ENCODE results near the gene PPP3CB. TPM values are rescaled to one million over a fixed set of nuclear protein-coding genes. Genes with fewer than 3 reads are reported as not detected.

PPP3CB gene
- total and polyA plus RNA-seq, 11 donors = 29.0 to 77.1 (median 62.3) TPM

- TF ChIP-seq, protein P1, sequence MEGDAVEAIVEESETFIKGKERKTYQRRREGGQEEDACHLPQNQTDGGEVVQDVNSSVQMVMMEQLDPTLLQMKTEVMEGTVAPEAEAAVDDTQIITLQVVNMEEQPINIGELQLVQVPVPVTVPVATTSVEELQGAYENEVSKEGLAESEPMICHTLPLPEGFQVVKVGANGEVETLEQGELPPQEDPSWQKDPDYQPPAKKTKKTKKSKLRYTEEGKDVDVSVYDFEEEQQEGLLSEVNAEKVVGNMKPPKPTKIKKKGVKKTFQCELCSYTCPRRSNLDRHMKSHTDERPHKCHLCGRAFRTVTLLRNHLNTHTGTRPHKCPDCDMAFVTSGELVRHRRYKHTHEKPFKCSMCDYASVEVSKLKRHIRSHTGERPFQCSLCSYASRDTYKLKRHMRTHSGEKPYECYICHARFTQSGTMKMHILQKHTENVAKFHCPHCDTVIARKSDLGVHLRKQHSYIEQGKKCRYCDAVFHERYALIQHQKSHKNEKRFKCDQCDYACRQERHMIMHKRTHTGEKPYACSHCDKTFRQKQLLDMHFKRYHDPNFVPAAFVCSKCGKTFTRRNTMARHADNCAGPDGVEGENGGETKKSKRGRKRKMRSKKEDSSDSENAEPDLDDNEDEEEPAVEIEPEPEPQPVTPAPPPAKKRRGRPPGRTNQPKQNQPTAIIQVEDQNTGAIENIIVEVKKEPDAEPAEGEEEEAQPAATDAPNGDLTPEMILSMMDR (IDR thresholded peaks at IDR 0.05) = no peak
- TF ChIP-seq POLR2A (IDR thresholded peaks at IDR 0.05) = no peak
- no peak overlapping the region for H3K4me3 ChIP-seq
- H3K9me3 ChIP-seq = no peaks in the 10 kb centered on the region
- no peak for DNase-seq
- no peaks in the 10 kb centered on the region for H3K27me3 ChIP-seq
- peaks cover 0 to 89% (median 54%) of the 10 kb centered on the region in 9 donors for H3K36me3 ChIP-seq
- 78 to 85% (median 83%) methylated on average over 6 of the region's 6 CpGs for WGBS, 4 donors
- H3K4me1 ChIP-seq = peaks cover 0 to 9% (median 0%) of the 10 kb centered on the region in 12 donors
- intact Hi-C loops (cut with DNase I) = no loop called here
- H3K27ac ChIP-seq = no peak overlapping the region
- ATAC-seq = no peak
Observed at GRCh38 chr10:73459683-73460314, 36.0 kb downstream of the PPP3CB start.

DNA sequence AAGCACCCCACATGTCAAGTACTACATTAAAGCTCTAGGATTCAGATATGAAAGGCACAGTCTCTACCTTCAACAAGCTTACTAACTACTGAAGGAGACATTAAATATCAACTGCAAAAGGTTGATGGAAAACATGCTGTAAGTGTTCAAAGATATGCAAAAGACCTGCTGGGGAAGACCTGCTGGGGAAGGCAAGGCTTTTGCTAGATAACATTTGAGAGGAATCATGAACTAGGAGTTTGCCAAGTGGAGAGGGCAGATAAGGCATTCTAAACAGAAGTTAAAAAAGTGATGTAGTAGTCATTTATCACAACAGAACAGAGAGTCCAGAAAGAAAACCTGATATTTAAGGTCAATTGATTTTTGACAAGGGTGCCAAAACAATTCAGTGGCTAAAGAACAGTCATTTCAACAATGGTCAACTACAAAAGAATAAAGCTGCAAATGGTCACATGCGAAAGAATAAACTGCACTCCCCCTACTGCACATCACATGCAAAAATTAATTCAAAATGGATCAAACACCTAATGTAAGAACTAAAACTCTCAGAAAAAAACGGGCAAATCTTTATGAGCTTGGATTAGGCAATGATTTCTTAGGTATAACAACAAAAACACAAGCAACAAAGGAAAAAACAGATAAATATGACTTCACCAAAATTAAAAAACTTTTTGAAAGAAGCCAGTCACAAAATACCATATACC is 39.5 kb downstream of the PPP3CB start:
- peaks cover 0 to 9% (median 0%) of the 10 kb centered on the region in 12 donors for H3K4me1 ChIP-seq
- H3K27me3 ChIP-seq = no peaks in the 10 kb centered on the region
- H3K4me3 ChIP-seq = no peak overlapping the region
- H3K36me3 ChIP-seq = peaks cover 0 to 88% (median 61%) of the 10 kb centered on the region in 9 donors
- H3K27ac ChIP-seq = no peak overlapping the region
- TF ChIP-seq, protein P1 (IDR thresholded peaks at IDR 0.05) = no peak
- peak in 2 of 4 donors; percentile 28 to 64 for ATAC-seq
- no peaks in the 10 kb centered on the region for H3K9me3 ChIP-seq
- intact Hi-C loops (cut with DNase I) = no loop called here
- no peak for DNase-seq
- 84 to 91% (median 87%) methylated on average over 2 of the region's 2 CpGs for WGBS, 4 donors

DNA sequence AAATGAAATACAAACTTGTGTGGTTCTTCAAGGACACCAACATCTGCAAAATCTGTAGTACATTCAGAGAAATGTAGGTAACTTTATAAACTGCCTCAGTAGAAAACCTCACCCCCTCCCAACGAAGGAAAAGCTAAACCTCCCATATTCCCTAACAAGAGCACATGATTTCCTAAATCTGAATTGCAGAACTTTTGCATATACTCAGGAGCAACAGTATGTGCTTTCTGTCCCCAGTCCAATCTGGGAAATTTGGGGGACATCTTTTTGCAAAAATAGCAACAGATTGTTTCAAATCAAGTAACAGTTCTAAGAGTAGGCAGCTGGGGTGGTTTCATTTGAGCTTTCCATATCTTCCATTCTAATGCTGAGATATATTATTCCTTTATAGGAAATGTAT is 46.7 kb downstream of the PPP3CB start:
- ATAC-seq = no peak
- intact Hi-C loops (cut with DNase I) = no loop called here
- H3K9me3 ChIP-seq = no peaks in the 10 kb centered on the region
- no peaks in the 10 kb centered on the region for H3K27me3 ChIP-seq
- H3K36me3 ChIP-seq = peaks cover 0 to 70% (median 49%) of the 10 kb centered on the region in 9 donors
- no peak for DNase-seq
- 68 to 87% (median 81%) methylated on average over 1 of the region's 1 CpG for WGBS, 4 donors
- H3K27ac ChIP-seq = peak overlapping the region in 2 of 12 donors; percentile 15 to 16
- H3K4me1 ChIP-seq = peaks cover 0 to 25% (median 2%) of the 10 kb centered on the region in 12 donors
- no peak overlapping the region for H3K4me3 ChIP-seq
- TF ChIP-seq POLR2A (IDR thresholded peaks at IDR 0.05) = no peak
- TF ChIP-seq, protein P1 (IDR thresholded peaks at IDR 0.05) = no peak

- peak; percentile 56 to 74 (median 70) for ATAC-seq
- 41 to 49% (median 45%) methylated on average over 1 of the region's 1 CpG for WGBS, 4 donors
Observed at GRCh38 chr10:73448384-73448783, 47.4 kb downstream of the PPP3CB start.

More at GRCh38 chr10:73448384-73448783, 47.4 kb downstream of the PPP3CB start:
- Histone ChIP-seq H3K27me3 (no peaks in the 10 kb centered on the region), H3K27ac (peak overlapping the region in 6 of 12 donors; percentile 5 to 24 (median 14)), H3K4me3 (no peak overlapping the region), H3K4me1 (peaks cover 0 to 29% (median 2%) of the 10 kb centered on the region in 12 donors), H3K9me3 (no peaks in the 10 kb centered on the region), H3K36me3 (peaks cover 0 to 70% (median 49%) of the 10 kb centered on the region in 9 donors)
- DNase-seq = no peak
- intact Hi-C loops (cut with DNase I) = no loop called here
- TF ChIP-seq, protein P1 (IDR thresholded peaks at IDR 0.05) = no peak
- TF ChIP-seq POLR2A (IDR thresholded peaks at IDR 0.05) = no peak

All from heart left ventricle (tissue), 16 donors.